Loucy (cell line): Measurements from ENCODE around the gene PLEKHA5.

ENCODE experiments used
- H2AFZ ChIP-seq: fragments of 200-600 bp; sonication (generic); 2 replicates; pipeline ENCODE4 v1.6.0; 2016; ENCODE audit warnings: antibody characterized with exemption, mild to moderate bottlenecking, low read length, moderate library complexity
- H3F3A ChIP-seq: fragments of 200-600 bp; 2 replicates; pipeline ENCODE4 v1.6.0; 2016; ENCODE audit warnings: antibody characterized with exemption, low read depth, mild to moderate bottlenecking
- H3K27me3 ChIP-seq: fragments of 200-600 bp; sonication (generic); 2 replicates; pipeline ENCODE4 v1.6.1; 2014; ENCODE audit warnings: low read length, mild to moderate bottlenecking; ENCODE audit not compliant: insufficient read depth, poor library complexity, severe bottlenecking
- H3K36me3 ChIP-seq: fragments of 200-600 bp; sonication (generic); 2 replicates; pipeline ENCODE4 v1.6.1; 2016; ENCODE audit warnings: low read length; ENCODE audit not compliant: insufficient read depth
- H3K4me1 ChIP-seq: fragments of 200-600 bp; sonication (generic); 2 replicates; pipeline ENCODE4 v1.5.1; 2014; ENCODE audit warnings: low read length, mild to moderate bottlenecking; ENCODE audit not compliant: insufficient read depth, poor library complexity, severe bottlenecking
- H3K4me2 ChIP-seq: fragments of 200-600 bp; sonication (generic); 2 replicates; pipeline ENCODE4 v1.6.0; 2014; ENCODE audit warnings: antibody characterized with exemption, low read length, low read depth, mild to moderate bottlenecking; ENCODE audit not compliant: poor library complexity, severe bottlenecking
- H3K4me3 ChIP-seq: fragments of 200-600 bp; sonication (generic); 2 replicates; pipeline ENCODE4 v1.5.1; 2014; ENCODE audit warnings: low read length, mild to moderate bottlenecking, mixed read lengths; ENCODE audit not compliant: poor library complexity, severe bottlenecking
- H3K79me2 ChIP-seq: fragments of 200-600 bp; sonication (generic); 2 replicates; pipeline ENCODE4 v1.6.1; 2014; ENCODE audit warnings: low read length; ENCODE audit not compliant: insufficient read depth
- H3K9ac ChIP-seq: fragments of 200-600 bp; sonication (generic); 2 replicates; pipeline ENCODE4 v1.6.0; 2014; ENCODE audit warnings: mild to moderate bottlenecking, low read depth, low read length, moderate library complexity; ENCODE audit not compliant: poor library complexity, severe bottlenecking
- H3K9me2 ChIP-seq: fragments of 200-600 bp; sonication (generic); replicated peaks from 2 replicates; pipeline ENCODE4 v1.6.1; 2016; ENCODE audit warnings: low read depth, low read length, mixed read lengths
- H3K9me3 ChIP-seq: fragments of 200-600 bp; sonication (generic); 2 replicates; pipeline ENCODE4 v1.6.1; 2014; ENCODE audit warnings: mild to moderate bottlenecking, antibody characterized with exemption, low read length, low read depth; ENCODE audit not compliant: insufficient read depth
- H4K20me1 ChIP-seq: fragments of 200-600 bp; sonication (generic); 2 replicates; pipeline ENCODE4 v1.6.0; 2014; ENCODE audit warnings: antibody characterized with exemption, low read length, mild to moderate bottlenecking; ENCODE audit not compliant: insufficient read depth, poor library complexity, severe bottlenecking
- EZH2phosphoT487 ChIP-seq: fragments of 200-600 bp; IDR thresholded peaks from 2 replicates; pipeline ENCODE4 v1.6.1; 2018; ENCODE audit warnings: antibody characterized with exemption, mild to moderate bottlenecking, moderate library complexity, borderline replicate concordance
- TF ChIP-seq, protein P1 (sequence below): fragments of 200-600 bp; sonication (generic); conservative IDR thresholded peaks from 2 replicates; pipeline ENCODE4 v1.5.1; 2014; ENCODE audit warnings: mild to moderate bottlenecking, antibody characterized with exemption, low read length

The PLEKHA5 gene

DNA sequence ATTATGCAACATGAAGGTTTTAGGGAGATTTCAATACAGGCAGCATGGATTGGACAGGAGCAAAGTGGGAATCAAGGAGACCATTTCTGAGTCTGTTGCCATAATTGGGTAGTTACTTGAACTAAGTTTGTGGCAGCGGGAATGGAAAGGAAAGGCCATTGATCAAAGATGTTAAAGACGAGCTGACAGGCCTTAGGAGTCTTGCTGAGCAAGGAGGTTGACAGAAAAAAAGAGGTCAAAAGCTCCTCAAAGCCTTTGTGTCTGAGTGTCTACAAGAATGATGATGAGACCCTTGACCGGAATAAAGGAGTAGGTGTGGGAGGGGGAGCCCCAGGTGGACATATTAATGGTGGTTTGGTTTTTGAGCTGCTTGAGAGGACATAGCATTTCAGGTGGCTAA, 9.4 kb downstream of the PLEKHA5 start:
- Histone ChIP-seq H3K4me3 (no peak overlapping the region), H3K9me2 (no peaks in the 10 kb centered on the region), H3K9me3 (no peaks in the 10 kb centered on the region), H3K36me3 (no peaks in the 10 kb centered on the region), H4K20me1 (no peaks in the 10 kb centered on the region), H3K9ac (no peak overlapping the region), H3K27me3 (no peaks in the 10 kb centered on the region), H3F3A (no peaks in the 10 kb centered on the region), H2AFZ (no peak overlapping the region), H3K79me2 (peaks cover 9% of the 10 kb centered on the region; the same call in 1 of the 2 replicates), H3K4me1 (peaks cover 5% of the 10 kb centered on the region), H3K4me2 (no peak overlapping the region)
- TF ChIP-seq, protein P1, sequence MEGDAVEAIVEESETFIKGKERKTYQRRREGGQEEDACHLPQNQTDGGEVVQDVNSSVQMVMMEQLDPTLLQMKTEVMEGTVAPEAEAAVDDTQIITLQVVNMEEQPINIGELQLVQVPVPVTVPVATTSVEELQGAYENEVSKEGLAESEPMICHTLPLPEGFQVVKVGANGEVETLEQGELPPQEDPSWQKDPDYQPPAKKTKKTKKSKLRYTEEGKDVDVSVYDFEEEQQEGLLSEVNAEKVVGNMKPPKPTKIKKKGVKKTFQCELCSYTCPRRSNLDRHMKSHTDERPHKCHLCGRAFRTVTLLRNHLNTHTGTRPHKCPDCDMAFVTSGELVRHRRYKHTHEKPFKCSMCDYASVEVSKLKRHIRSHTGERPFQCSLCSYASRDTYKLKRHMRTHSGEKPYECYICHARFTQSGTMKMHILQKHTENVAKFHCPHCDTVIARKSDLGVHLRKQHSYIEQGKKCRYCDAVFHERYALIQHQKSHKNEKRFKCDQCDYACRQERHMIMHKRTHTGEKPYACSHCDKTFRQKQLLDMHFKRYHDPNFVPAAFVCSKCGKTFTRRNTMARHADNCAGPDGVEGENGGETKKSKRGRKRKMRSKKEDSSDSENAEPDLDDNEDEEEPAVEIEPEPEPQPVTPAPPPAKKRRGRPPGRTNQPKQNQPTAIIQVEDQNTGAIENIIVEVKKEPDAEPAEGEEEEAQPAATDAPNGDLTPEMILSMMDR = no peak
- TF ChIP-seq EZH2phosphoT487 = no peak

DNA sequence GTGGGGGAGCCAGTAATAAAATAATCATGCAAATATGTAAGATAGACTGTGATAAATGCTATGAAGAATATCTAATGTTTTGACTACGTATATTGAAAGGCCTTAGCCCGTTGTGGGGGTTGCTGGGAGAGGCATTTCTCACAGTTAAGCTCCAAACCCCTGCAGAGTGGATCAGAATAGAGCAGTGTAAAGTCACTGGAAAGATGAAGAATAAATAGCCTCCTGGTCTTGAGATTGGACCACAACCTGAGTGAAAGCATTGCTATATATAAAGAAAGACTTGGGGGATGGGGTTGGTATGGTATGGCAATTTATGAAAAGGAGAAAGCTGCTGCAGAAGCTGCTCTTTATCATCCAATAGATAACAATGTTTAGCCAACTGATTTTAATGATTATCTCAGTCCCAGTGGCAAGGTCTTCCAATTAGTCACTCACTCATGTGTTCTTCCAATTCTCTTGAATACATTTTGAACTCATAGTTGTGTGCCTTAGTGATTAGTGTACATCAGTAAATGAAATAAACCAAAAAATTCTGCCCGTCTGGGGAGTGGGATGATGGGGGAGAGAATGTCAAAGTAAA, 10.2 kb downstream of the PLEKHA5 start:
- H3K9me2 ChIP-seq = no peaks in the 10 kb centered on the region
- H4K20me1 ChIP-seq = no peaks in the 10 kb centered on the region
- no peaks in the 10 kb centered on the region for H3K27me3 ChIP-seq
- no peak overlapping the region for H3K9ac ChIP-seq
- H3K4me3 ChIP-seq = no peak overlapping the region
- TF ChIP-seq EZH2phosphoT487 = no peak
- TF ChIP-seq, protein P1 = no peak
- H3K9me3 ChIP-seq = no peaks in the 10 kb centered on the region
- H2AFZ ChIP-seq = no peak overlapping the region
- peaks cover 3% of the 10 kb centered on the region; the same call in 1 of the 2 replicates for H3K79me2 ChIP-seq
- no peaks in the 10 kb centered on the region for H3K36me3 ChIP-seq
- H3K4me2 ChIP-seq = no peak overlapping the region
- H3F3A ChIP-seq = no peaks in the 10 kb centered on the region
- H3K4me1 ChIP-seq = peaks cover 2% of the 10 kb centered on the region

DNA sequence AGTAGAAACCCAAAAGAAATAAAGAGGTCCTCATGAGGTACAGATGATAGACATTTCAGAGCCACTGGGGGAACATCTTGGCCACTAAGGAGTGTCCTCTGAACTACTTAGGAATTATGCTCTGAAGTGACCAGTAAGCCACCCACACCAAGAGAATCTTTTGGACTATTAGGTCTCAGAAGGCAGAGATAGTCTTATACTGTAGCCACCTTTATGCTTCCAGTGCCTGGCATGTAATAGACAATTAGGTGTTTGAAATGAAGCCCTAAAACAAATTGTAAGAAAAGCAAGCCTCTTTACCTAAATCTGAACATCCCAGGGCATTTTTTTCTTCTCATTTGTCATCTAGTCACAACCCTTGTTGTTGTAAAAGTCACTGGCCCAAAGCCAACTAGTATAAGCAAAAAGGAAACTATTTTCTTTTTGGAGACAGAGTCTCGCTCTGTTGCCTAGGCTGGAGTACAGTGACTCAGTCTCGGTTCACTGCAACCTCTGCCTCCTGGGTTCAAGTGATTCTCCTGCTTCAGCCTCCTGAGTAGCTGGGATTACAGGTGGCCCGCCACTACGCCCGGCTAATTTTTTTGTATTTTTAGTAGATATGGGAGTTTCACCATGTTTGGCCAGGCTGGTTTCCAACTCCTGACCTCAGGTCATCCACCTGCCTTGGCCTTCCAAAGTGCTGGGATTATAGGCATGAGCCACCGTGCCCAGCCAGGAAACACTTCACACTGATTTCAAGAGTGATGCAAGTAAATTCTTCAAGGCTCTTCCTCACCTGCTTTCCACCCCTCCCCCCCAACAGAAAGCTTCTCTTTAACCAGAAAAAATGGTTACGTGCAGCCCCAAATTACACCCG, 11.1 kb downstream of the PLEKHA5 start:
- H3K36me3 ChIP-seq = no peaks in the 10 kb centered on the region
- no peak overlapping the region for H3K4me3 ChIP-seq
- H3K4me1 ChIP-seq = no peaks in the 10 kb centered on the region
- no peaks in the 10 kb centered on the region for H3K9me3 ChIP-seq
- H3K27me3 ChIP-seq = no peaks in the 10 kb centered on the region
- no peak overlapping the region for H2AFZ ChIP-seq
- H3K9ac ChIP-seq = no peak overlapping the region
- no peak for TF ChIP-seq EZH2phosphoT487
- no peak overlapping the region for H3K4me2 ChIP-seq
- no peaks in the 10 kb centered on the region for H3F3A ChIP-seq
- H4K20me1 ChIP-seq = no peaks in the 10 kb centered on the region
- no peaks in the 10 kb centered on the region for H3K9me2 ChIP-seq
- no peaks in the 10 kb centered on the region for H3K79me2 ChIP-seq
